CD4-positive, alpha-beta memory T cell (primary cell): ENCODE results near the gene IGLL1. TPM values are rescaled to one million over a fixed set of nuclear protein-coding genes. Genes with fewer than 3 reads are reported as not detected.

Experiments used
- CTCF ChIA-PET: fragments of 350-600 bp; sonication (Branson Sonifier 250); formaldehyde crosslinking; loops from one replicate; lab custom pipeline; 2021; ENCODE audit warnings: inconsistent platforms; ENCODE audit not compliant: partially characterized antibody; lab: Charles Lee
- POLR2A ChIA-PET: fragments of 350-600 bp; sonication (Branson Sonifier 250); formaldehyde crosslinking; loops from one replicate; lab custom pipeline; 2021; ENCODE audit not compliant: partially characterized antibody; lab: Charles Lee
- DNase-seq, 5 donors: peaks; one replicate each; pipeline versions ENCODE4 v3.0.0 to v3.0.0-alpha.2; 2020 to 2022; ENCODE audit warnings: mixed read lengths in 1 of 5
- H3K27ac ChIP-seq: one replicate; pipeline ENCODE4 v1.7.0; 2013; ENCODE audit warnings: low read depth, low read length
- H3K27me3 ChIP-seq: 2 replicates; pipeline ENCODE4 v1.7.0; 2013; ENCODE audit warnings: mild to moderate bottlenecking, low read length, moderate library complexity; ENCODE audit not compliant: insufficient read depth
- H3K36me3 ChIP-seq: 2 replicates; pipeline ENCODE4 v1.7.0; 2013; ENCODE audit warnings: mild to moderate bottlenecking, low read length, moderate library complexity; ENCODE audit not compliant: insufficient read depth
- H3K4me1 ChIP-seq: 2 replicates; pipeline ENCODE4 v1.7.0; 2013; ENCODE audit warnings: mild to moderate bottlenecking, low read length, moderate library complexity; ENCODE audit not compliant: insufficient read depth
- H3K4me3 ChIP-seq, 2 donors: one replicate each; pipeline ENCODE4 v1.7.0; 2013; ENCODE audit warnings: low read length in 2 of 2, mild to moderate bottlenecking in 1 of 2
- H3K9me3 ChIP-seq, 2 donors: one replicate each; pipeline ENCODE4 v1.7.0; 2013; ENCODE audit warnings: low read length in 2 of 2, control low read depth in 1 of 2; ENCODE audit not compliant: control insufficient read depth in 1 of 2
- H3K27ac Mint-ChIP-seq, 7 donors: one replicate each; pipeline ENCODE4 v1.8.0; 2020 to 2021; ENCODE audit warnings: mixed read lengths in 7 of 7, mild to moderate bottlenecking in 6 of 7, inconsistent platforms in 3 of 7, moderate library complexity in 3 of 7
- H3K27me3 Mint-ChIP-seq, 2 donors: one replicate each; pipeline ENCODE4 v1.8.0; 2020 to 2021; ENCODE audit warnings: mixed read lengths in 2 of 2
- H3K36me3 Mint-ChIP-seq, 2 donors: one replicate each; pipeline ENCODE4 v1.8.0; 2020 to 2021; ENCODE audit warnings: mixed read lengths in 2 of 2, inconsistent platforms in 1 of 2, mild to moderate bottlenecking in 1 of 2
- H3K4me1 Mint-ChIP-seq, 4 donors: one replicate each; pipeline ENCODE4 v1.8.0; 2020 to 2021; ENCODE audit warnings: mixed read lengths in 4 of 4, mild to moderate bottlenecking in 1 of 4
- H3K4me3 Mint-ChIP-seq, 8 donors: one replicate each; pipeline ENCODE4 v1.8.0; 2020 to 2021; ENCODE audit warnings: mixed read lengths in 8 of 8, mild to moderate bottlenecking in 7 of 8, moderate library complexity in 6 of 8, inconsistent platforms in 3 of 8
- H3K9me3 Mint-ChIP-seq, 8 donors: one replicate each; pipeline ENCODE4 v1.8.0; 2020 to 2021; ENCODE audit warnings: mixed read lengths in 8 of 8, mild to moderate bottlenecking in 5 of 8, inconsistent platforms in 3 of 8, moderate library complexity in 1 of 8
- intact Hi-C: fragments of 100-400 bp; cut with micrococcal nuclease; formaldehyde crosslinking; loops from one replicate; pipeline ENCODE4 v1.15.1; 2023
- polyA plus RNA-seq, 2 donors: library from polyadenylated mRNA; unstranded; fragments of 300-500 nt; fragmentation: Illumina TruSeq; gene quantifications; one replicate each; pipeline ENCODE4 v1.2.3, GENCODE V29; 2021
- total RNA-seq, 2 experiments: library from RNA; stranded (reverse); gene quantifications; one replicate each; pipeline ENCODE4 v1.2.3, GENCODE V29; 2021

IGLL1 gene
- total and polyA plus RNA-seq, 4 experiments from 2014 or later: not detected

- Mint-ChIP-seq H3K9me3 (peaks cover 0 to under 1% (median 0%) of the 10 kb centered on the region in 8 donors), H3K4me1 (no peaks in the 10 kb centered on the region), H3K4me3 (no peak overlapping the region), H3K27me3 (peaks cover 1 to 10% of the 10 kb centered on the region in 2 donors), H3K27ac (no peak overlapping the region), H3K36me3 (no peaks in the 10 kb centered on the region)
- H3K4me1 ChIP-seq: no peaks in the 10 kb centered on the region
- DNase-seq: no peak
- no peaks in the 10 kb centered on the region for H3K27me3 ChIP-seq
- H3K27ac ChIP-seq: no peak overlapping the region
- no peaks in the 10 kb centered on the region for H3K9me3 ChIP-seq
- H3K36me3 ChIP-seq: no peaks in the 10 kb centered on the region
- ChIA-PET CTCF (no interaction called here), POLR2A (no interaction called here)
- H3K4me3 ChIP-seq: no peak overlapping the region
- intact Hi-C loops: no loop called here
These were observed 26.7 kb downstream of the IGLL1 start for GRCh38 chr22:23553438-23553837.

- Histone ChIP-seq H3K9me3 (no peaks in the 10 kb centered on the region), H3K27ac (no peak overlapping the region), H3K4me1 (no peaks in the 10 kb centered on the region), H3K36me3 (no peaks in the 10 kb centered on the region), H3K4me3 (no peak overlapping the region), H3K27me3 (no peaks in the 10 kb centered on the region)
- H3K27me3 Mint-ChIP-seq: peaks cover 1 to 8% of the 10 kb centered on the region in 2 donors
- intact Hi-C loops: no loop called here
- H3K9me3 Mint-ChIP-seq: peaks cover 0 to 9% (median 8%) of the 10 kb centered on the region in 8 donors
- no peak overlapping the region for H3K4me3 Mint-ChIP-seq
- H3K36me3 Mint-ChIP-seq: no peaks in the 10 kb centered on the region
- ChIA-PET CTCF (no interaction called here), POLR2A (no interaction called here)
- DNase-seq: no peak
- no peaks in the 10 kb centered on the region for H3K4me1 Mint-ChIP-seq
- H3K27ac Mint-ChIP-seq: no peak overlapping the region
These were observed 27.5 kb downstream of the IGLL1 start for GRCh38 chr22:23552573-23552972.

- H3K4me1 ChIP-seq: no peaks in the 10 kb centered on the region
- no peak overlapping the region for H3K27ac ChIP-seq
- H3K9me3 ChIP-seq: no peaks in the 10 kb centered on the region
- no peak overlapping the region for H3K4me3 Mint-ChIP-seq
- intact Hi-C loops: no loop called here
- no peak overlapping the region for H3K4me3 ChIP-seq
- CTCF ChIA-PET: no interaction called here
- no peaks in the 10 kb centered on the region for H3K36me3 ChIP-seq
- no peaks in the 10 kb centered on the region for H3K36me3 Mint-ChIP-seq
- no peak for DNase-seq
- no peaks in the 10 kb centered on the region for H3K27me3 ChIP-seq
- no peaks in the 10 kb centered on the region for H3K4me1 Mint-ChIP-seq
- peaks cover 0 to 18% (median 11%) of the 10 kb centered on the region in 8 donors for H3K9me3 Mint-ChIP-seq
- no peak overlapping the region for H3K27ac Mint-ChIP-seq
- peaks cover 1 to 3% of the 10 kb centered on the region in 2 donors for H3K27me3 Mint-ChIP-seq
- POLR2A ChIA-PET: no interaction called here
These were observed 28.7 kb downstream of the IGLL1 start for GRCh38 chr22:23551385-23551784.

- Histone ChIP-seq H3K9me3 (no peaks in the 10 kb centered on the region), H3K36me3 (no peaks in the 10 kb centered on the region), H3K27ac (no peak overlapping the region), H3K4me3 (no peak overlapping the region), H3K4me1 (no peaks in the 10 kb centered on the region), H3K27me3 (no peaks in the 10 kb centered on the region)
- DNase-seq: no peak
- Mint-ChIP-seq H3K36me3 (no peaks in the 10 kb centered on the region), H3K27me3 (peaks cover 0 to 3% of the 10 kb centered on the region in 2 donors), H3K4me1 (no peaks in the 10 kb centered on the region), H3K27ac (no peak overlapping the region), H3K4me3 (no peak overlapping the region), H3K9me3 (peaks cover 0 to 18% (median 11%) of the 10 kb centered on the region in 8 donors)
- ChIA-PET POLR2A (no interaction called here), CTCF (no interaction called here)
- intact Hi-C loops: no loop called here
These were observed 29.9 kb downstream of the IGLL1 start for GRCh38 chr22:23550049-23550650.

GRCh38 chr22:23549198-23549595, 30.9 kb downstream of the IGLL1 start:
- no peak for DNase-seq
- POLR2A ChIA-PET: no interaction called here
- H3K36me3 ChIP-seq: no peaks in the 10 kb centered on the region
- Mint-ChIP-seq H3K36me3 (no peaks in the 10 kb centered on the region), H3K9me3 (peaks cover 0 to 18% (median 11%) of the 10 kb centered on the region in 8 donors), H3K27ac (no peak overlapping the region), H3K4me1 (no peaks in the 10 kb centered on the region), H3K4me3 (no peak overlapping the region), H3K27me3 (no peaks in the 10 kb centered on the region)
- H3K4me1 ChIP-seq: no peaks in the 10 kb centered on the region
- no peak overlapping the region for H3K4me3 ChIP-seq
- CTCF ChIA-PET: no interaction called here
- no peaks in the 10 kb centered on the region for H3K9me3 ChIP-seq
- intact Hi-C loops: no loop called here
- H3K27me3 ChIP-seq: no peaks in the 10 kb centered on the region
- H3K27ac ChIP-seq: no peak overlapping the region

GRCh38 chr22:23548501-23549197, 31.4 kb downstream of the IGLL1 start:
- ChIA-PET CTCF (no interaction called here), POLR2A (no interaction called here)
- H3K4me1 ChIP-seq: no peaks in the 10 kb centered on the region
- intact Hi-C loops: no loop called here
- no peaks in the 10 kb centered on the region for H3K36me3 Mint-ChIP-seq
- DNase-seq: no peak
- no peak overlapping the region for H3K27ac Mint-ChIP-seq
- peaks cover 0 to 18% (median 11%) of the 10 kb centered on the region in 8 donors for H3K9me3 Mint-ChIP-seq
- no peaks in the 10 kb centered on the region for H3K36me3 ChIP-seq
- no peaks in the 10 kb centered on the region for H3K4me1 Mint-ChIP-seq
- no peaks in the 10 kb centered on the region for H3K27me3 ChIP-seq
- no peaks in the 10 kb centered on the region for H3K27me3 Mint-ChIP-seq
- H3K27ac ChIP-seq: no peak overlapping the region
- no peaks in the 10 kb centered on the region for H3K9me3 ChIP-seq
- no peak overlapping the region for H3K4me3 Mint-ChIP-seq
- H3K4me3 ChIP-seq: no peak overlapping the region

- no peak overlapping the region for H3K27ac Mint-ChIP-seq
- H3K27me3 ChIP-seq: no peaks in the 10 kb centered on the region
- CTCF ChIA-PET: no interaction called here
- no peak for DNase-seq
- no peak overlapping the region for H3K4me3 Mint-ChIP-seq
- POLR2A ChIA-PET: no interaction called here
- no peak overlapping the region for H3K27ac ChIP-seq
- no peaks in the 10 kb centered on the region for H3K36me3 Mint-ChIP-seq
- peaks cover 0 to 18% (median 11%) of the 10 kb centered on the region in 8 donors for H3K9me3 Mint-ChIP-seq
- no peaks in the 10 kb centered on the region for H3K36me3 ChIP-seq
- no peaks in the 10 kb centered on the region for H3K27me3 Mint-ChIP-seq
- H3K4me3 ChIP-seq: no peak overlapping the region
- H3K4me1 ChIP-seq: no peaks in the 10 kb centered on the region
- intact Hi-C loops: no loop called here
- no peaks in the 10 kb centered on the region for H3K9me3 ChIP-seq
- no peaks in the 10 kb centered on the region for H3K4me1 Mint-ChIP-seq
These were observed 32.1 kb downstream of the IGLL1 start for GRCh38 chr22:23547818-23548500.
